ENCODE data around the gene IL12RB2.

DNA sequence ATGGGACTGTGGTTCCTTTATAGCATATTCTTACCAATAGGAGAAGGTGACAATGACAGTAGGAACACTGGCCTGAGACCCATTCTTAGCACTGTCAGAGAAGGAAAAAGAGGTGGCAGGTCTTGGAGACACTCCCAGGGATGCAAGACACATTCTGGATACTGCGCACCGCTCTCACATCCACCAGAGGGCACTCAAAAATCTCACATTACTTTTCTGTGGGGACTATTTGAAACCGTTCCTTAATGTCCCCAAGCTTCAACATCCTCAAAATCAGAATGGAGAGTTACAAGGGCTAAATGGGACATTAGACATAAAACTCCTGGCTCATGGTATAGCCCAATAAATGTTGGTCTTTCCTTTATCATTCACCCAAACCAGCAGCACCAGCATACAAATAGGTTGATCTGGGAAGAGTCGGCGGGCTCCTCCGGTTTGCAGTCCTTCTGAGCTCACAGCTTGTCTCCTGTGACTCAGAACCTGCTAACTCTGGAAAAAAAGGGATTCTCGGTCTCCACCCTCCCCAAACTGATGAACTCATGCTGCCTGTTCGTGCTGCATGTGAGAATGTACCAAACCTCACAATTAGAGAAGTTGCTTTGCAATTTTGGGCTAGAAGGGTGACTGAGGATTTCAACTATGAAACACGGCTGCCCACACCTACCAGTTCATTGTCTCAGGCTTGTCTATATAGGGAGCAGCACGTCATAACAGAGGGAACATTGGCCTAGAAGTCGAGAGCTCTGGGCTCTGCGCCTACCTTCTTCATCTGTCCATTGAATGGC, 40.2 kb downstream of the IL12RB2 start:
- no peak for TF ChIP-seq EZH2 (IDR thresholded peaks at IDR 0.05)
- TF ChIP-seq, protein P1, sequence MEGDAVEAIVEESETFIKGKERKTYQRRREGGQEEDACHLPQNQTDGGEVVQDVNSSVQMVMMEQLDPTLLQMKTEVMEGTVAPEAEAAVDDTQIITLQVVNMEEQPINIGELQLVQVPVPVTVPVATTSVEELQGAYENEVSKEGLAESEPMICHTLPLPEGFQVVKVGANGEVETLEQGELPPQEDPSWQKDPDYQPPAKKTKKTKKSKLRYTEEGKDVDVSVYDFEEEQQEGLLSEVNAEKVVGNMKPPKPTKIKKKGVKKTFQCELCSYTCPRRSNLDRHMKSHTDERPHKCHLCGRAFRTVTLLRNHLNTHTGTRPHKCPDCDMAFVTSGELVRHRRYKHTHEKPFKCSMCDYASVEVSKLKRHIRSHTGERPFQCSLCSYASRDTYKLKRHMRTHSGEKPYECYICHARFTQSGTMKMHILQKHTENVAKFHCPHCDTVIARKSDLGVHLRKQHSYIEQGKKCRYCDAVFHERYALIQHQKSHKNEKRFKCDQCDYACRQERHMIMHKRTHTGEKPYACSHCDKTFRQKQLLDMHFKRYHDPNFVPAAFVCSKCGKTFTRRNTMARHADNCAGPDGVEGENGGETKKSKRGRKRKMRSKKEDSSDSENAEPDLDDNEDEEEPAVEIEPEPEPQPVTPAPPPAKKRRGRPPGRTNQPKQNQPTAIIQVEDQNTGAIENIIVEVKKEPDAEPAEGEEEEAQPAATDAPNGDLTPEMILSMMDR (IDR thresholded peaks at IDR 0.05) = peak; percentile 81

All from neural progenitor cell (in vitro differentiated cells).